Measurements from ENCODE around the gene SLC9A9.

Gene SLC9A9

GRCh38 chr3:143514874-143515273, 333.4 kb downstream of the SLC9A9 start:
- DNase-seq (ENCODE audit: low read depth in 2 of 2, low spot score in 1 of 2): no peak

DNA sequence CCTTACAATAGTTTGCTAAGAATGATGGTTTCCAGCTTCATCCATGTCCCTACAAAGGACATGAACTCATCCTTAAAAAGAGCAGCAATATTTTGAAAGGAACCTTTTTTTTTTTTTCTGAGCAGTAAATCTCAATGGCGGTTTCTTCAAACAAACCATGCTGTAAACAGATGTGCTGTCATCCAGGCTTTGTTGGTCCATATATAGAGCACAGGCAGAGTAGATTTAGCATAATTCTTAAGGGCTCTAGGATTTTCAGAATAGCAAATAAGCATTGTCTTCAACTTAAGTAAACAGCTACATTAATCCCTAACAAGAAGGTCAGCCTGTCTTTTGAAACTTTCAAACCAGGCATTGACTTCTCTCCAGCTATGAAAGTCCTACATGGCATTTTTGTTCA, 334.2 kb downstream of the SLC9A9 start:
- DNase-seq (ENCODE audit: low read depth in 2 of 2, low spot score in 1 of 2): no peak

DNA sequence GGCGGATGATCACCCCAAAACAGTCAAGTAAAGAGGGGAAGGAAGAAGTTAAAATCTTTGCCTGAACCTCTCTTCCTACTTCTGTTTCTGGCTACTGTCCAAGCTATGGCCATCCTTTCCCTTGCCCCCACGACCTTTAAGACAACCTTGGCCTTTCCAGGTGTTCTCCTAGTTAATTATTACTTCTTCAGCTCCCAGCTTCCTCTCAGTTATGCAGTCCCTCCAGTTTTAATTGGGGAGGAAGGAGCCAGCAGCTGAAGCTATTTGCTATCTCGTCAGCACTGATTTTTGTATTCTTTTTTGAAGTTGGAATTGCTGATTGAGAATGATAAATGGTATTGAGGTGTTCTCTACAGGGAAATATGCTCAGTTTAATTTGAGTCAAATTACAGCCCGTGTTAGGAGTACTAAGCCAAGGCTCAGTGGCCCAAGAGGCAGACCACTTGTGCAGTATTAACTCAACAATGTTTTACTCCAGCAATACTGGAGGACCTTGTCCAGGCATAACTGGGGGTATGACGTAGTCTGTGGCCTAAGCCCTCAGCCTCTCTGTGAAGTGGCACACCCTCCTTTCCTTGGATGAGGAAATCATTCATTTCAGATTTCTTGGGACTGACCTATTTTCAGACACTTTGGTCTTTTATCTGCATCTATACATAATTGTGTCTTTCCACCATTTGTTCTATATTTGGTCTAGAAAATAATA, 336.9 kb downstream of the SLC9A9 start:
- DNase-seq (ENCODE audit: low read depth in 2 of 2, low spot score in 1 of 2): no peak

GRCh38 chr3:143510601-143511000, 337.7 kb downstream of the SLC9A9 start:
- no peak for DNase-seq (ENCODE audit: low read depth in 2 of 2, low spot score in 1 of 2)

GRCh38 chr3:143507735-143508580, 340.3 kb downstream of the SLC9A9 start:
- DNase-seq (ENCODE audit: low read depth in 2 of 2, low spot score in 1 of 2): no peak

DNA sequence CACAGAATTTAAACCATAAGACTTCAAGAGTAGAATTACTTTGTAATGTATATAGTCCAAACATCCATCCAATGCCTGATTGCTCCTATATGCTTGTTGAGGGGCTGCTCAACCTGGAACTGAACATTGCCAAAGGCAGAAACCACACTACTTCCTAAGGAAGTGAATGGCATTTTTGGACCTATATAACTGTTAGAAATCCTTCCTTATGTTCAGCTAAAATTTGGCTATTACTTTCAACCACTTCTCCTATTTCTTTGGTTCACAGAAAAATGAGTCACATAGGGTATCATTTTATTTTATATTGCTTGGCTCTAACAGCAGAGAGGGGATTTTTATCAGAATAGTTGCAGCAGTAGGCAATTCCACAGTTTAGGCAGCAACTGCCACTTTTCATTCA, 342.1 kb downstream of the SLC9A9 start:
- no peak for DNase-seq (ENCODE audit: low read depth in 2 of 2, low spot score in 1 of 2)

DNA sequence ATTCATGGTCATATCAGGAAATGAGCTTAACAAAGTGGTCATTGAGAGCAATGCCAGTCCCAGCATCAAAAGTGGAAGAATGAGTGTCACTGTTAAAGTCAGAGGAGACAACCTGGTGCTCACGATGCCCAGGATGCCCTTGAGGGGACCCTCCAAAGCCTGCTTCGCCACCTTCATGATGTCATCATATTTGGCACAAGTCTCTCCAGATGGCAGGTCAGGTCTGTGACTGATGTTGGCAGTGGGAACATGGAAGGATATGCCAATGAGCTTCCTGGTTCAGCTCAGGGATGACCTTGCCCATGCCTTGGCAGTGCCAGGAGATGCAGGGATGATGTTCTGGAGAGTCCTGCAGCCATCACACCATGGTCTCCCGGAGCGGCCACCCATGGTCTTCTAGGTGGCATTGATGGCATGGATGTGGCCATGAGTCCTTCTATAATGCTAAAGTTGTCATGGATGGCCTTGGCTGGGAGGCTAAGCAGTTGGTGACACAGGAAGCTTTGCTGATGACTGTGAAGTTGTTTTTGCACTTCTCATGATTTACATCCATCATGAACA, 344.9 kb downstream of the SLC9A9 start:
- no peak for DNase-seq (ENCODE audit: low read depth in 2 of 2, low spot score in 1 of 2)

DNA sequence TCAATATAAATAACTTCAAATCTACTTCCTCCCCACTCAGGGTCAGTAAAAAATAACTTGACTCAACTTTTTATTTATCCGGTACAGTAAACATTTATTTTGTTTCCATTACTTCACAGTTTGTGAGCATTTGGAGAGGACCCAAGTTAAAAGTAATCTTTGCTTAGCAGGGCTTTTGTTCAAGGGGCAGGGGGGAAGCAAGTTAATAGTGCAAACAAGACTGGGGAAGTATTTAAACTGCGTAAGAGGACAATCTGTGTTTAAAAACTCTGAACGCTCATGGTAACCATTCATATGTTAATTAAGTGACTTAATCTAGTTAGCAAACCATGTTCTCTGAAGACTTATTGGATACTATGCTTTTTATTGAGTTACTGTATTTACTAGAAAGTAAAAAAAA, 346.2 kb downstream of the SLC9A9 start:
- no peak for DNase-seq (ENCODE audit: low read depth in 2 of 2, low spot score in 1 of 2)

DNA sequence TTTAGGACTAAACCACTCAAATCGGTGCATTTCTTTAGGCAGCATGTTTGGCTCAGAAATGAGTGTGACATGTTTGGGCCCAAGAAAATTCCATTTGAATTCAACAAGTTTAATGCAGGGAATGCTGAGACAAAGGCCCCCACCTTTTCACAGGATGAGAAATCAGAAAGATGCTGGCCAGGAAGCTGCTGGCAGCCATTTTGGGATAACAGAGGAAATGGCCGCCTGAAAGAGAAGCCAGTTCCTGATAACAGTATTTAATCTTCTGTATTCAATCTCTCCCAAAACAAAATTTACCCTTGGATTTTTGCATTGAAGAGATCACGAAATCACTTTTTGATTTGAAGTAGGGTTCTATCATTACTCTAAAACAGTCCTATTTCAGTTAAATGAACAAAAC, 350.9 kb downstream of the SLC9A9 start:
- no peak for DNase-seq (ENCODE audit: low read depth in 2 of 2, low spot score in 1 of 2)

- no peak for DNase-seq (ENCODE audit: low read depth in 2 of 2, low spot score in 1 of 2)
Measured at GRCh38 chr3:143496191-143496590, 352.1 kb downstream of the SLC9A9 start.

DNA sequence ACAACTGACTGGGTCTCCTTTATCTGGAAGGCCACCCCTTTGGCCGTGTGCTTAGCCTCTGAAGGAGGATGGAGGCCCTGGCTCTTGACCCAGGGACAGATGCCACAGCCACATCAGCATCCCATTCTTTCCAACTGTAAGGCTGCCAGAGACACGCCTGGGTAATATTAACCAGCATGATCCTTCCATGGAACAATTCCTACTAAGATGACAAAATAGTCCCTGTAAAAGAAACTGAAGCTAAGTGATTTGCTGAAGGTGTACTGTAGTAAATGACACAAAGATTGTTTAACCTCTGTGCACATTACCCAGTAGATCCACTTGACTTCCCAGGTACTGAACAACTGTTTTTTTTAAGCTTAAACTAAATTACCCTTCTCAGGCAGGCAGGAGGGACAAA, 352.7 kb downstream of the SLC9A9 start:
- DNase-seq (ENCODE audit: low read depth in 2 of 2, low spot score in 1 of 2): no peak

DNA sequence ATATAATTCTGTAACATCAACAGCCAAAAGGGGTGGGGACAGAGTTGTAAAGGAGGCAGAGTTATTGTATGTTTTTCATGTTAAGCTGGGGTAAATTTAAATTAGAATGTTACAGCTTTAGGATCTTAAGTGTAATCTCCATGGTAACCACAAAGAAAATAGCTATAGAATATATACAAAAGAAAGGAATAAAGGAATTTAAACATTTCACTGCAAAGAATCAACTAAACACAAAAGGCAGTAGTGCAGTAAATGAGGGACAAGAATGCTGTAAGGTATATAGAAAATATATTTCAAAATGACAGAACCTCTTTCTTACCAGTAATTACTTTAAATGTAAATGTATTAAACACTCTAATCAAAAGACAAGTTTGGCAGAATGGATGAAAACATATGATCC, 361.7 kb downstream of the SLC9A9 start:
- no peak for DNase-seq (ENCODE audit: low read depth in 2 of 2, low spot score in 1 of 2)

GRCh38 chr3:143484846-143485512, 363.3 kb downstream of the SLC9A9 start:
- DNase-seq (ENCODE audit: low read depth in 2 of 2, low spot score in 1 of 2): no peak

DNA sequence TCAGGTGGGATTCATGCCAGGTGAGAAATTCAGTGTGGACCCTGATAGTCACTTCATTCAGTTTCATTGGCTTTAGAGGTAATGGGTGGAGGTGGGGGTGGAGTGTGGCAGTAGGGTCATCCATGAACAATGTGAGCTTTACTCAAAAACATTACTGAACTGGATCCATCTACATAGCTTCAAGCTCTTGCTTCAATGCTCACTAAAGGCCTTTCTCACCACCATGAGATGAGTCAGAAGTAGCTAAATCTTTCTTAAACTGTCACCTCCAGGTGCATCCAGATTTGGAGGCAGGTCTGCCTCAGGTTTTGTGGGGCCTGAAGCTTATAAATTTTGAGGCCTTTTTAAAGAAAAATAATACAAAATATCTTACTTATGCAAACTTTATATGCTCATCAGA, 365.1 kb downstream of the SLC9A9 start:
- DNase-seq (ENCODE audit: low read depth in 2 of 2, low spot score in 1 of 2): no peak

GRCh38 chr3:143482106-143483088, 365.9 kb downstream of the SLC9A9 start:
- DNase-seq (ENCODE audit: low read depth in 2 of 2, low spot score in 1 of 2): no peak

- no peak for DNase-seq (ENCODE audit: low read depth in 2 of 2, low spot score in 1 of 2)
Measured at GRCh38 chr3:143480344-143480743, 367.9 kb downstream of the SLC9A9 start.

DNA sequence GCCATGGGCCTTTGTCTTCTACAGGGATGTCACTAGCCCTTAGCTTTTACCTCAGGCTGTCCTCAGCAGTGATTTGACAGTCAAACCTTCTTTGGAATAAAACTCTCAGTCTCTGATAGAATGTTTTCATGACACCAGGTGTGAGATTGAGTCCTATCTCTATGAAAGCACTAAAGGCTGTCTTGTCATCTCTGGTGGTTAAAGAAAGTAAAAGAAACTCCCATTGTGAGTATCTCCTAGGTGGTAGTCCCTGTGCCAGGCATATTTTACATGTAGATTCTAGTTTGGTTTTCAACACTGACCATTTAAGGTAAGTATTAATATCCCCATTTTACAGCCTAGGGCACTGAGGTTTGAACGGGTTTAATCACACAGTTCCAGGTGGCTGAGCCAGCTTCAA, 368.5 kb downstream of the SLC9A9 start:
- DNase-seq (ENCODE audit: low read depth in 2 of 2, low spot score in 1 of 2): no peak

DNA sequence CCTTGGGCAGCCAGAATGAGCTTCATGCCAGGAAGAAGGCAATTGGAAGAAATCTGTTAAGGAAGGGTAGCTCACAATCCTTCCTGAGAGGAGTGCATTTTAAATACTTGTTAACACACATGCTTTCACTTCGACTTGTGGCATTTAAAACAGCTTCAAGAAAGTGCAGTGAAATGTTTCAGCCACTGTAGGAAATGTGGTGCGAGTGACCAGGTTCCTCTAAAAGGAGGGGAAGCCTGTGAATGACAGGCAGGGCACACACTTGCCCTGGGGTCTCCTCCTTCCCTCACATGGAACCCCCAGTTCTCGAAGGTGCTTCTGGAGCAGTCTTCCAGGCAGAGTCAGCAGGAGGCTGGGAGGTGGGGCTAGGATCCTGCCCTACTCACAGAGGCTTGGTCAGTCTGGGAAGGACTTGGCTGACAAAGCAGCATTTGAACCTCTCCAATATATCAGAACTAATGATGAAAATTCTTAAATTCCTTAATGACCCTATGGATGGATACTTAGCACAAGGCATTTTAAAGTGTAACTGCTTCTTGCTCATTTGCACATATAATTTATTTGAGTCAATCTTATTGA, 370.1 kb downstream of the SLC9A9 start:
- no peak for DNase-seq (ENCODE audit: low read depth in 2 of 2, low spot score in 1 of 2)

DNA sequence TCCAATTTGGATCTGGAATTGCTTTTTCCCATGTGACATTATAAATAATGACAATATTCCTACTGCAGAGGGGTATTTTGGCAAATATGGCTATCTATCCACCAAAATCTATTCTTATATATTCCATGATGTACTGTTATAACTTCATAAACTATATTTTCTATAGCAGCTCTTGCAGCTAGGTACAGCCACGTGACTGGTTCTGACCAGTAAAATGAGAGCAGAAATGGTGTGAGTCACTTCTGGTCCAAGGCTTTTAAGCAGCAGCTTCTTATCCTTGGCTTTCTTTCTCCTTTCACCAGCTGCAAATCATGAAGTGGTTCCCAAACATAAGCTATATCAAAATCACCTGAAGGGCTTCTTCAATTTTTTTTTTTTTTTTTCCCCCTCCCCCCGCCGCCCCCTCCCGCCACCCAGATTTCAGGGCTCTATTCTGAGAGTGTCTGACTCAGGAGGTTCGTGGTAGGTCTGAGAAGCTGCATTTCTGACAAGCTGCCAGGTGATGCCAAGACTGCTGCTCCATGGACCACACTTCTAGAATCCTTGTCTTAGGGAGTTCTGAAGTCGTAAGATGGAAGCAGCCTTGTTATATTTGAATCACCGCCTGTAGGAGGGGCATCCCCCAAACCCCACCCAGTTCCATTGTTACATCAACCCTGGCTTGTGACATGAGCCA, 371.2 kb downstream of the SLC9A9 start:
- no peak for DNase-seq (ENCODE audit: low read depth in 2 of 2, low spot score in 1 of 2)

DNA sequence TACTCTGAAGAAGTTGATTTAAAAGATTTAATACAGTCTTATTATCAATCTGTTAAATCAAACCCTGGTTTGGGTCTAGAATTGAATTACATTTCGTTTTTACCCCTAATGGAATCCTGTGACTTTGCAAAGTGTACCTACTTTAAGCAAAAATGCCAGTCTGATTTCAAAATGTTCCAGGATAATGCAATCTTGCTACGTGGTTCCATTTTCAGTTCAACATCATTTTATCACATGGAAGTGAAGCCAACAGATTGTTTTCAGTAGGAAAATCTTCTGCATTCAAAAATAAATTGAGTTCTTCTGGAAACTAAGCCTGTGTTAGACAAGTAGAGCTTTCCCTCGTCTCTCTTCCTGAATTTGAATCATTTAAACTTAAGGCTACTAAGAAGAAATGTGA, 372.3 kb downstream of the SLC9A9 start:
- DNase-seq (ENCODE audit: low read depth in 2 of 2, low spot score in 1 of 2): no peak

All from stimulated activated CD8-positive, alpha-beta memory T cell treated with anti-CD3 and anti-CD28 coated beads, Interleukin-4, amount 100 ng/mL, for 1 hour (primary cell).